ENCODE measurements around the gene GPR171. TPM values are rescaled to one million over a fixed set of nuclear protein-coding genes. Genes with fewer than 3 reads are reported as not detected.
A peak's percentile ranks its signal among the peaks of the same experiment; 100 is the strongest.

The GPR171 gene
- total RNA-seq, 4 donors from 2014 or later = 2.8 to 10.6 (median 4.7) TPM

GRCh38 chr3:151225040-151225975, 22.3 kb upstream of the GPR171 start:
- DNase-seq (ENCODE audit: low spot score) (no peak), ATAC-seq (ENCODE audit: low FRiP score) (no peak)
- TF ChIP-seq CTCF (IDR thresholded peaks at IDR 0.05) = no peak

- no peak for TF ChIP-seq CTCF (IDR thresholded peaks at IDR 0.05)
- no peak for DNase-seq (ENCODE audit: low spot score)
- ATAC-seq (ENCODE audit: low FRiP score) = no peak
Measured at GRCh38 chr3:151224268-151224866, 21.4 kb upstream of the GPR171 start.

- no peak for TF ChIP-seq CTCF (IDR thresholded peaks at IDR 0.05)
- DNase-seq (ENCODE audit: low spot score) (no peak), ATAC-seq (ENCODE audit: low FRiP score) (peak; percentile 53)
Measured at GRCh38 chr3:151219056-151219455, 16.0 kb upstream of the GPR171 start.

GRCh38 chr3:151218136-151218535, 15.1 kb upstream of the GPR171 start:
- TF ChIP-seq CTCF (IDR thresholded peaks at IDR 0.05) = no peak
- ATAC-seq (ENCODE audit: low FRiP score) = no peak
- DNase-seq (ENCODE audit: low spot score) = no peak

GRCh38 chr3:151216641-151217607, 13.9 kb upstream of the GPR171 start:
- ATAC-seq (ENCODE audit: low FRiP score) (no peak), DNase-seq (ENCODE audit: low spot score) (no peak)
- no peak for TF ChIP-seq CTCF (IDR thresholded peaks at IDR 0.05)

- TF ChIP-seq CTCF (IDR thresholded peaks at IDR 0.05) = no peak
- no peak for ATAC-seq (ENCODE audit: low FRiP score)
Measured at GRCh38 chr3:151214459-151214858, 11.4 kb upstream of the GPR171 start.

More at GRCh38 chr3:151214459-151214858, 11.4 kb upstream of the GPR171 start:
- DNase-seq (ENCODE audit: low spot score) = no peak
